Peyer's patch (tissue), 4 donors: ENCODE measurements around the gene OGDHL.
"Not testable (repeated sequence)": the region's sequence is repeated elsewhere in the genome, so short reads cannot be mapped to it uniquely, and the experiment has no call there.

Experiments used
- POLR2A ChIP-seq, 2 donors: fragments of 450-650 bp; IDR thresholded peaks; one replicate each; pipeline ENCODE4 v1.5.1; 2017; ENCODE audit warnings: antibody characterized with exemption in 2 of 2, mild to moderate bottlenecking in 2 of 2, moderate library complexity in 2 of 2
- TF ChIP-seq, protein P1 (sequence below), 6 experiments: fragments of 450-650 bp in 4 of 6; fragments of 200-600 bp in 2 of 6; sonication (generic) in 1 of 6; IDR thresholded peaks; one replicate each; pipeline ENCODE4 v1.5.1; 2017 to 2019; ENCODE audit warnings: antibody characterized with exemption in 6 of 6, mild to moderate bottlenecking in 3 of 6, moderate library complexity in 1 of 6

DNA sequence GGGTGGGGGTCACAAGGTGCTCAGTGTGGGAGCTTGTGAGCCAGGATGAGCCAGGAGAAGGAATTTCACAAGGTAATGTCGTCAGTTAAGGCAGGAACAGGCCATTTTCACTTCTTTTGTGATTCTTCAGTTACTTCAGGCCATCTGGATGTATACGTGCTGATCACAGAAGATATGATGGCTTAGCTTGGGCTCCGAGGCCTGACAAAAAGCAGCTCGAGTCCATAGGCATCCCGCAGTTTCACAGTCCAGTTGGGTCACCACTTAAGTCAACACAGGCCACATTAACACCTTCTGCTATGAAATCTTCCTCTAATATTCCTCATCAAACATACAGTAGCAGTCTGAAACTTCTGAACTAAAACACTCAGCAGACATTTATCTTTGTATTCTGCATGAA lies 10.8 kb upstream of the OGDHL start:
- not testable (repeated sequence) for TF ChIP-seq POLR2A (IDR thresholded peaks at IDR 0.05)
- TF ChIP-seq, protein P1, sequence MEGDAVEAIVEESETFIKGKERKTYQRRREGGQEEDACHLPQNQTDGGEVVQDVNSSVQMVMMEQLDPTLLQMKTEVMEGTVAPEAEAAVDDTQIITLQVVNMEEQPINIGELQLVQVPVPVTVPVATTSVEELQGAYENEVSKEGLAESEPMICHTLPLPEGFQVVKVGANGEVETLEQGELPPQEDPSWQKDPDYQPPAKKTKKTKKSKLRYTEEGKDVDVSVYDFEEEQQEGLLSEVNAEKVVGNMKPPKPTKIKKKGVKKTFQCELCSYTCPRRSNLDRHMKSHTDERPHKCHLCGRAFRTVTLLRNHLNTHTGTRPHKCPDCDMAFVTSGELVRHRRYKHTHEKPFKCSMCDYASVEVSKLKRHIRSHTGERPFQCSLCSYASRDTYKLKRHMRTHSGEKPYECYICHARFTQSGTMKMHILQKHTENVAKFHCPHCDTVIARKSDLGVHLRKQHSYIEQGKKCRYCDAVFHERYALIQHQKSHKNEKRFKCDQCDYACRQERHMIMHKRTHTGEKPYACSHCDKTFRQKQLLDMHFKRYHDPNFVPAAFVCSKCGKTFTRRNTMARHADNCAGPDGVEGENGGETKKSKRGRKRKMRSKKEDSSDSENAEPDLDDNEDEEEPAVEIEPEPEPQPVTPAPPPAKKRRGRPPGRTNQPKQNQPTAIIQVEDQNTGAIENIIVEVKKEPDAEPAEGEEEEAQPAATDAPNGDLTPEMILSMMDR (IDR thresholded peaks at IDR 0.05), result not testable (repeated sequence)
